ENCODE data around the gene ZNF254. TPM values are rescaled to one million over a fixed set of nuclear protein-coding genes. Genes with fewer than 3 reads are reported as not detected.

The ZNF254 gene
- total RNA-seq, 4 donors from 2014 or later: 11.7 to 14.3 (median 13.2) TPM

DNA sequence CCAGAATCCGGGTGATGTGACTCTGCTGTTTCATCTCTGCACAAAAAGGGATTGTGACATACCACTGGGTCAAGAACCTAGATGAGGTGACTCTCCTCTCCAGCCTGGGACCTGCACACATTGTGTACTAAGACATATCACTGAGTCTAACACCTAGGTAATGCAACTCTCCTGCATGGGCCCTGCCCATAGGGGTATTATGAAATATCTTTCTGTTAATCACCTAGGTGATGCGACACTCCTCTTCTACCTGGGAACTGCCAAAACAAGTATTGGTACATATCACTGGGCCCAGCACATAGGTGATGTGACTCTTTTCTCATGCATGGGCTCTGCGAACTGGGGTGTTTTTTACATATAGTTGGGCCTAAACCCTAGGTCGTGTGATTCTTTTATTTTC is 35.5 kb upstream of the ZNF254 start:
- intact Hi-C loops (cut with DNase I; ENCODE audit: low total_unique reads): no loop called here
- TF ChIP-seq POLR2A (IDR thresholded peaks at IDR 0.05): no peak
- TF ChIP-seq, protein P1, sequence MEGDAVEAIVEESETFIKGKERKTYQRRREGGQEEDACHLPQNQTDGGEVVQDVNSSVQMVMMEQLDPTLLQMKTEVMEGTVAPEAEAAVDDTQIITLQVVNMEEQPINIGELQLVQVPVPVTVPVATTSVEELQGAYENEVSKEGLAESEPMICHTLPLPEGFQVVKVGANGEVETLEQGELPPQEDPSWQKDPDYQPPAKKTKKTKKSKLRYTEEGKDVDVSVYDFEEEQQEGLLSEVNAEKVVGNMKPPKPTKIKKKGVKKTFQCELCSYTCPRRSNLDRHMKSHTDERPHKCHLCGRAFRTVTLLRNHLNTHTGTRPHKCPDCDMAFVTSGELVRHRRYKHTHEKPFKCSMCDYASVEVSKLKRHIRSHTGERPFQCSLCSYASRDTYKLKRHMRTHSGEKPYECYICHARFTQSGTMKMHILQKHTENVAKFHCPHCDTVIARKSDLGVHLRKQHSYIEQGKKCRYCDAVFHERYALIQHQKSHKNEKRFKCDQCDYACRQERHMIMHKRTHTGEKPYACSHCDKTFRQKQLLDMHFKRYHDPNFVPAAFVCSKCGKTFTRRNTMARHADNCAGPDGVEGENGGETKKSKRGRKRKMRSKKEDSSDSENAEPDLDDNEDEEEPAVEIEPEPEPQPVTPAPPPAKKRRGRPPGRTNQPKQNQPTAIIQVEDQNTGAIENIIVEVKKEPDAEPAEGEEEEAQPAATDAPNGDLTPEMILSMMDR (IDR thresholded peaks at IDR 0.05): no peak
- H3K4me3 ChIP-seq (ENCODE audit: low read depth, poor library complexity, severe bottlenecking): no peak overlapping the region
- WGBS, 2 donors: 85 to 86% methylated on average over 4 of the region's 4 CpGs
- no peak for DNase-seq (ENCODE audit: low spot score in 2 of 2)

- 77 to 84% methylated on average over 3 of the region's 3 CpGs for WGBS, 2 donors
- no peak for DNase-seq (ENCODE audit: low spot score in 2 of 2)
- intact Hi-C loops (cut with DNase I; ENCODE audit: low total_unique reads): no loop called here
- no peak overlapping the region for H3K4me3 ChIP-seq (ENCODE audit: low read depth, poor library complexity, severe bottlenecking)
- TF ChIP-seq POLR2A (IDR thresholded peaks at IDR 0.05): no peak
- TF ChIP-seq, protein P1 (IDR thresholded peaks at IDR 0.05): no peak
Measured at GRCh38 chr19:24052811-24053210, 34.2 kb upstream of the ZNF254 start.

- 78 to 84% methylated on average over 4 of the region's 4 CpGs for WGBS, 2 donors
- intact Hi-C loops (cut with DNase I; ENCODE audit: low total_unique reads): no loop called here
- no peak overlapping the region for H3K4me3 ChIP-seq (ENCODE audit: low read depth, poor library complexity, severe bottlenecking)
- TF ChIP-seq, protein P1 (IDR thresholded peaks at IDR 0.05): no peak
- TF ChIP-seq POLR2A (IDR thresholded peaks at IDR 0.05): no peak
- DNase-seq (ENCODE audit: low spot score in 2 of 2): no peak
Measured at GRCh38 chr19:24053601-24054000, 33.4 kb upstream of the ZNF254 start.

DNA sequence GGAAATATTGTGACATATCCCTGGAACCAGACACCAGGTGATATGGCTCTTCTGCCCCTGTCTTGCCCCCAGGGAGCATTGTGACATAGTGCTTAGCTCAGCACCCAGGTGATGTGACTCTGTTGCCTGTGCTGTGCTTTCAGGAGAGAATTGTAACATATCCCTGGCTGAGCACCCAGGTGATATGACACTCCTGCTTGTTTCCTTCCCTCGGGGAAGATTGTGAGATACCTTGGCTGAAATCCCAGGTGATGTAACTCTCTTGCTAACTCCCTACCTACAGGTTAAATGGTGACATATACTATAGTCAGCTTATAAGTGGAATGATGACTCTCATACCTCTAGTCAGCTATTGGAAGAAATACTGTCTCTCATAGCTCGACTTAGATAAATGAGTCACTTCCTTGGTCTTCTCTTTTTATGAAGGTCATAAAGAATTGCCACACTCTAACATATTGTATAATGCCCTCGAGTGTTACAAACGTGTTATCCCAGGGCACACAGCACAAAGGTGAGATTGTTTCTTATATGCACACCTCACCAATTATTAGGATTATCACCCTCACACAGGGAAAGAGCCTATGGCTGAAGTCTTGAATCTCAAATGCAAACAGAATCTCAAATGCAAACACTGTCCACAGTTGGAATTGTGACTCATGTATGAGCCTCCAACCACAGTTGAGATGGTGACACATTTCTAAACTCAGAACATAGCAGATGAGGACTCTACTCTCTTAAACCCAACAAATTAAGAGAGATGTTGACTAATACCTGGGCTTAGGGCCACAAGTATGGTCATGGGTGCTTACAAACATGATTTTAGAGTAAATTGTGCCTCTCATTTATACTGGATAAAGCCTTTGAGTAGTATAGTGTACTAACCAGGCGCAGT is 32.7 kb upstream of the ZNF254 start:
- no peak overlapping the region for H3K4me3 ChIP-seq (ENCODE audit: low read depth, poor library complexity, severe bottlenecking)
- DNase-seq (ENCODE audit: low spot score in 2 of 2): peak in 1 of 2 donors; percentile 35
- intact Hi-C loops (cut with DNase I; ENCODE audit: low total_unique reads): no loop called here
- TF ChIP-seq, protein P1 (IDR thresholded peaks at IDR 0.05): no peak
- TF ChIP-seq POLR2A (IDR thresholded peaks at IDR 0.05): no peak
- WGBS, 2 donors: 42 to 53% methylated on average over 5 of the region's 5 CpGs

GRCh38 chr19:24055548-24055947 is 31.4 kb upstream of the ZNF254 start:
- DNase-seq (ENCODE audit: low spot score in 2 of 2): no peak
- intact Hi-C loops (cut with DNase I; ENCODE audit: low total_unique reads): no loop called here
- 77 to 85% methylated on average over 3 of the region's 3 CpGs for WGBS, 2 donors
- TF ChIP-seq, protein P1 (IDR thresholded peaks at IDR 0.05): no peak
- no peak for TF ChIP-seq POLR2A (IDR thresholded peaks at IDR 0.05)
- no peak overlapping the region for H3K4me3 ChIP-seq (ENCODE audit: low read depth, poor library complexity, severe bottlenecking)

Data from lower leg skin (tissue), 4 donors.